ENCODE results near the gene KCNAB3. TPM values are rescaled to one million over a fixed set of nuclear protein-coding genes. Genes with fewer than 3 reads are reported as not detected.

The KCNAB3 gene
- total RNA-seq = 1 to 10 TPM in 2 of 9 donors, under 1 TPM in 5, not detected in 2; 0.19 to 1.7 (median 0.38) TPM
- under 1 TPM; 0.22 to 0.88 TPM for polyA plus RNA-seq
- long read RNA-seq, donor 1 = 0 reads
- long read RNA-seq, donor 2 = 0 reads
- long read RNA-seq, donor 3, partial matches to known transcripts = 0 of 1 reads
- long read RNA-seq, donor 3, other reads (novel, unspliced or antisense) = 1 of 1 reads

DNA sequence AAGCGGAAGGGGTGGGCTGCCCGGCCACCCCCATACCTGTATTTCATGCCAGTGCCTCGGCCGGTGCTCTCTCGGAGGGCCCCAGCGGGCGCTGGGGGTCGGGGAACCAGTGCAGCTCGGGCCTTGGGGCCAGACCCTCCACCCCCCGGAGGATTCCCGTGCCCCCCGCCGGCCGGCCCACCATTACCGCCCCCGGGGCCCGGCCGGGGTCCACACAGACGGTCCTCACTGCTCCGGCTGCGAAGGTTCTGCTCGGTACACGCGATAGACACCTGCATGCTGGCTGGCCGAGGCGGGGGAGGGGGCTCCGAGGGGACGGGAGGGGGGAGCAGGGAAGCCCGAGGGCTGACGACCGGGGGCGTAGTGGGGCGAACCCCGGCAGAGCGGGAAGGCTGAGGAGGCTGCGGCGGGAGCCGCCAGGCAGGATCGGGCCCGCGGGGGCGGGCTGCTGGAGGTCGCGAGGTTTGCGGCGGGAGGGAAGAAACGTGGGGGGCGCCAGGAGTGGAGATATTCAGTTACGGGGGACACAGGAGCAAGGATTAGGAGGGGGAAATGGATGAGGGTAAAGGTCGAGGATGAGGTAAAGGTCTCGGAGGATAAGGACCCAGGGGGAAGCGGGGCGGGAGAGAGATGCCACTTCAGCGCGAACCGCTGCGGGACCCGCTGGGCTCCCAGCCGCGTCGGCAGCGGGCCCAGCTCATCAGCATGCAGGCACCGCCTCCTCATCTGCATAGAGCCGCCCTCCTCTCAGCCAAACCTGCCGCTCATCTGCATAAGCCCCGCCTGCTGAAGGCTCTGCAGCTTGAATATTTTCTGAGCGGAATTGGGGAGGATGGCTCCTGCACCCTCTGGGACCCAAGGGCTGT is at the start of gene KCNAB3:
Gene KCNAB3, minus strand, starts transcription at position 699 of the 866 bp plus-strand sequence. Its CDS starts 421 bp downstream, at position 278.
- Histone ChIP-seq H3K36me3 (peaks cover 0 to 8% (median 0%) of the 10 kb centered on the region in 9 donors), H3K27me3 (no peaks in the 10 kb centered on the region), H3K4me1 (peaks cover 2 to 28% (median 19%) of the 10 kb centered on the region in 12 donors), H3K27ac (no peak within 1 kb of the TSS), H3K4me3 (peak within 1 kb of the TSS in 4 of 12 donors; percentile 5 to 87 (median 10)), H3K9me3 (no peaks in the 10 kb centered on the region)
- ATAC-seq = no peak
- intact Hi-C loops (cut with DNase I) = loop anchor here in 2 of 10 donors (5.0 kb wide), 4 partner anchors 42 to 72 kb away; partner anchors contain the start of genes CHD3 (in 1 of the 2), CYB5D1 (in 1 of the 2), NAA38 (in 1 of the 2) and TMEM88 (in 1 of the 2)
- TF ChIP-seq CTCF (IDR thresholded peaks at IDR 0.05) (no peak), POLR2A (IDR thresholded peaks at IDR 0.05) (no peak)
- WGBS, 4 donors = 42 to 61% (median 54%) methylated on average over 62 to 67 of the region's 67 CpGs
- DNase-seq = peak in 3 of 5 donors; percentile 45 to 72 (median 50)

DNA sequence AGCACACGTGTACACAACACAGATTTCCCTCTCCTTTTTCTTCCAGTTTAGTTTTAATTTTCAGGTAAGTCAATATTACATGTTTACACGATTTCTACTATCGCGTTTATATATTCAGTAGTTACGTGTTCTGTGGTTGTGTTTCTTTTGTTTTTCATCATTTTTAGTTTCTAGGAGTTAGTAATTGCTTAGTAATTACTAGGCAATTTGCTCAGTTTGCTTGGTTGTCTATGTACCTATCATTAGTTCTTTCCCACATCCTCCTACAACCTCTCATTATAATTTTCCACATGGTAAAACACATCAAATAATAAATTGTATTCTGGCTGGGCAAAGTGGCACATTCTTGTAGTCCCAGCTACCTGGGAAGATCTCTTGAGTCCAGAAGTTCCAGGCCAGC is 48.1 kb upstream of the KCNAB3 start:
- peaks cover 0 to 9% (median 0%) of the 10 kb centered on the region in 9 donors for H3K27me3 ChIP-seq
- H3K27ac ChIP-seq = no peak overlapping the region
- H3K36me3 ChIP-seq = no peaks in the 10 kb centered on the region
- no peak for ATAC-seq
- H3K9me3 ChIP-seq = peaks cover 0 to 21% (median 11%) of the 10 kb centered on the region in 12 donors
- no peak for DNase-seq
- no peak overlapping the region for H3K4me3 ChIP-seq
- 90 to 94% (median 92%) methylated on average over 5 of the region's 5 CpGs for WGBS, 4 donors
- intact Hi-C loops (cut with DNase I) = no loop called here
- TF ChIP-seq CTCF (IDR thresholded peaks at IDR 0.05) = no peak
- TF ChIP-seq POLR2A (IDR thresholded peaks at IDR 0.05) = no peak
- peaks cover 0 to 8% (median 0%) of the 10 kb centered on the region in 12 donors for H3K4me1 ChIP-seq

- H3K27ac ChIP-seq = no peak overlapping the region
- no peak for ATAC-seq
- intact Hi-C loops (cut with DNase I) = no loop called here
- H3K4me1 ChIP-seq = peaks cover 0 to 3% (median 0%) of the 10 kb centered on the region in 12 donors
- H3K9me3 ChIP-seq = peaks cover 0 to 21% (median 11%) of the 10 kb centered on the region in 12 donors
- no peak for DNase-seq
- no peak for TF ChIP-seq POLR2A (IDR thresholded peaks at IDR 0.05)
- 89 to 94% (median 92%) methylated on average over 4 of the region's 4 CpGs for WGBS, 4 donors
- H3K4me3 ChIP-seq = no peak overlapping the region
- no peaks in the 10 kb centered on the region for H3K36me3 ChIP-seq
- H3K27me3 ChIP-seq = peaks cover 0 to 10% (median 0%) of the 10 kb centered on the region in 9 donors
Measured at GRCh38 chr17:7977039-7977438, 47.4 kb upstream of the KCNAB3 start.

- intact Hi-C loops (cut with DNase I) = no loop called here
Measured at GRCh38 chr17:7974638-7975131, 45.0 kb upstream of the KCNAB3 start.

More at GRCh38 chr17:7974638-7975131, 45.0 kb upstream of the KCNAB3 start:
- H3K36me3 ChIP-seq = no peaks in the 10 kb centered on the region
- no peak for ATAC-seq
- no peak overlapping the region for H3K4me3 ChIP-seq
- peaks cover 0 to 17% (median 0%) of the 10 kb centered on the region in 9 donors for H3K27me3 ChIP-seq
- DNase-seq = no peak
- H3K9me3 ChIP-seq = peaks cover 0 to 21% (median 11%) of the 10 kb centered on the region in 12 donors
- H3K27ac ChIP-seq = no peak overlapping the region
- no peak for TF ChIP-seq POLR2A (IDR thresholded peaks at IDR 0.05)
- no peak for TF ChIP-seq CTCF (IDR thresholded peaks at IDR 0.05)
- H3K4me1 ChIP-seq = no peaks in the 10 kb centered on the region
